Thymus (tissue), 11 donors: ENCODE results near the gene ASPM. TPM values are rescaled to one million over a fixed set of nuclear protein-coding genes. Genes with fewer than 3 reads are reported as not detected.

Source experiments
- DNase-seq, 9 donors: peaks; one replicate each; pipeline ENCODE4 v3.0.0-alpha.2; 2013; ENCODE audit warnings: low spot score in 9 of 9, low read depth in 6 of 9, missing footprints in 1 of 9
- H3K27ac ChIP-seq, 2 donors: one replicate each; pipeline ENCODE4 v1.5.1; 2013; ENCODE audit warnings: control low read depth in 1 of 2, low read depth in 1 of 2, low read length in 1 of 2, mild to moderate bottlenecking in 1 of 2, moderate library complexity in 1 of 2
- H3K27me3 ChIP-seq, 2 donors: one replicate each; pipeline ENCODE4 v1.5.1; 2013; ENCODE audit warnings: low read length in 1 of 2; ENCODE audit not compliant: control insufficient read depth in 2 of 2, insufficient read depth in 1 of 2
- H3K36me3 ChIP-seq, 2 donors: one replicate each; pipeline ENCODE4 v1.5.1; 2013; ENCODE audit warnings: low read length in 1 of 2, mild to moderate bottlenecking in 1 of 2, moderate library complexity in 1 of 2; ENCODE audit not compliant: control insufficient read depth in 2 of 2, insufficient read depth in 2 of 2
- H3K4me1 ChIP-seq, 2 donors: one replicate each; pipeline ENCODE4 v1.5.1; 2013; ENCODE audit warnings: low read length in 2 of 2; ENCODE audit not compliant: control insufficient read depth in 2 of 2, insufficient read depth in 2 of 2
- H3K4me3 ChIP-seq, 2 donors: one replicate each; pipeline ENCODE4 v1.5.1; 2013; ENCODE audit warnings: low read length in 2 of 2, control low read depth in 1 of 2, mild to moderate bottlenecking in 1 of 2
- H3K9me3 ChIP-seq, 2 donors: one replicate each; pipeline ENCODE4 v1.5.1; 2013; ENCODE audit warnings: low read length in 1 of 2, mild to moderate bottlenecking in 1 of 2; ENCODE audit not compliant: control insufficient read depth in 2 of 2, insufficient read depth in 1 of 2
- WGBS: extraction: QIAGEN DNeasy Blood & Tissue Kit; methylation state at CpG from one replicate; pipeline ENCODE4 v1.1.7; 2013; 5-methylcytosine and 5-hydroxymethylcytosine counted together
- polyA plus RNA-seq: library from polyadenylated mRNA; stranded (reverse); fragments of 200-250 nt; gene quantifications from one replicate; pipeline ENCODE4 v1.2.3, GENCODE V29; 2013
- total RNA-seq: library from RNA; stranded (reverse); fragments of 120-200 nt; gene quantifications from one replicate; pipeline ENCODE4 v1.2.4, GENCODE V29; 2013
- donor health status: healthy.

ASPM gene
- total and polyA plus RNA-seq, 2 donors, result 9.6 to 39.7 TPM

DNA sequence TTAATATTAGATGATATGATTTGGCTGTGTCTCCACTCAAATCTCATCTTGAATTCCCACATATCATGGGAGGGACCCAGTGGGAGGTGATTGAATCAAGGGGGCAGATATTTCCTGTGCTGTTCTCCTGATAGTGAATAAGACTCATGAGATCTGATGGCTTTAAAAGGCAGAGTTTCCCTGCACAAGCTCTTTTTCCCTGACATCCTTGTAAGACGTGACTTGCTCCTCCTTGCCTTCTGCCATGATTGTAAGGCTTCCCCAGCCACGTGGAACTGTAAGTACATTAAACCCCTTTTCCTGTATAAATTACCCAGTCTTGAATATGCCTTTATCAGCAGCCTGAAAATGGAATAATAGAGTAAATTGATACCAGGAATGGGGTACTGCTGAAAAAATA is 66.1 kb downstream of the ASPM start:
- Histone ChIP-seq H3K27me3 (no peaks in the 10 kb centered on the region), H3K27ac (no peak overlapping the region), H3K36me3 (peaks cover 23 to 33% of the 10 kb centered on the region in 2 donors), H3K4me1 (no peaks in the 10 kb centered on the region), H3K4me3 (no peak overlapping the region), H3K9me3 (peaks cover 10 to 16% of the 10 kb centered on the region in 2 donors)
- WGBS, result 97% methylated on average over 2 of the region's 2 CpGs
- DNase-seq, result no peak

DNA sequence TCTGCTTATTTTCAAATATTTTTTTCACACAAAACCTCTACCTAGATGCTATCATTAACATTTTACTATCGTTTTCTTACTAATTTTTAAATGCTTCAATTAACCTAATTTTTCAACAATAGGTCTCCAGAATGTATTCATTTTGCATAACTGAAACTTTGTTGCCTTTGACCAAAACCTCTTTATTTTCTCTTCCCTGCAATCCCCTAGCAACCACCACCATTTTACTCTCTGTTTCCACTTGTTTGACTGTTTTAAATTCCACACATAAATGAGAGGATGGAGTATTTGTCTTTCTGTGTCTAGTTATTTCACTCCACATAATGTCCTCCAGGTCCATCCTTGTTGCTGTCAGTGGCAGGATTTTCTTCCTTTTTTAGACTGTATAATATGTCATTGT is 69.9 kb downstream of the ASPM start:
- Histone ChIP-seq H3K9me3 (peaks cover 2 to 6% of the 10 kb centered on the region in 2 donors), H3K4me1 (no peaks in the 10 kb centered on the region), H3K27ac (no peak overlapping the region), H3K36me3 (peaks cover 0 to 2% of the 10 kb centered on the region in 2 donors), H3K4me3 (no peak overlapping the region), H3K27me3 (no peaks in the 10 kb centered on the region)
- 97% methylated on average over 1 of the region's 1 CpG for WGBS
- no peak for DNase-seq

DNA sequence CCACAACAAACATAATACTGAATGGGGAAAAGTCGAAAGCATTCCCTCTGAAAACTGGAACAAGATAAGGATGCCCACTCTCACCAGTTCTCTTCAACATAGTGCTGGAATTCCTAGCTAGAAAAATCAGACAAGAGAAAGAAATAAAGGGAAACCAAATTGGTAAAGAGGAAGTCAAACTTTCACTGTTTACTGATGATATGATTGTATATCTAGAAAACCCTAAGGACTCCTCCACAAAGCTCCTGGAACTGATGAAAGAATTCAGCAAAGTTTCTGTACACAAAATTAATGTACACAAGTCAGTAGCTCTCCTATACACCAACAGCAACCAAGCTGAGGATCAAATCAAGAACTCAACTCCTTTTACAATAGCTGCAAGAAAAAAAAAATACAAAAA is 72.5 kb downstream of the ASPM start:
- 94% methylated on average over 1 of the region's 1 CpG for WGBS
- H3K27ac ChIP-seq, result no peak overlapping the region
- H3K27me3 ChIP-seq, result no peaks in the 10 kb centered on the region
- H3K9me3 ChIP-seq, result no peaks in the 10 kb centered on the region
- no peaks in the 10 kb centered on the region for H3K36me3 ChIP-seq
- no peak overlapping the region for H3K4me3 ChIP-seq
- H3K4me1 ChIP-seq, result no peaks in the 10 kb centered on the region
- no peak for DNase-seq

DNA sequence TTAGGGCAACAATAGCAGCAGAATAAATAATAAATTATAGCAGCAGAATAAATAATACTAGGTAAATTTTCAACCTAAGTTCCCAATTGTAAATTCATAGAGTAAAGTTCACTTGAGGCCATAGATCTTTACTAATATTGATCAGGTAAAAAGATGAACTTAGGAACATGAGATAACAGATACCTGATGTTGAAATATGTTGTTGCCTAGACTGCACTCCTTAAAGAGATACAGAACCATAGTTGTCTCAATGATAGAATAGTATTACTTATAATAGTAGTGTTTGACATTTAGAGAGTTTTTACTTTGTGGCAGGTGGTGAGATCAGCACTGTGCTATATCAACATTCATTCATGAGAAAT is 79.0 kb downstream of the ASPM start:
- Histone ChIP-seq H3K27ac (no peak overlapping the region), H3K27me3 (no peaks in the 10 kb centered on the region), H3K36me3 (no peaks in the 10 kb centered on the region), H3K9me3 (no peaks in the 10 kb centered on the region), H3K4me3 (no peak overlapping the region), H3K4me1 (no peaks in the 10 kb centered on the region)
- no peak for DNase-seq

DNA sequence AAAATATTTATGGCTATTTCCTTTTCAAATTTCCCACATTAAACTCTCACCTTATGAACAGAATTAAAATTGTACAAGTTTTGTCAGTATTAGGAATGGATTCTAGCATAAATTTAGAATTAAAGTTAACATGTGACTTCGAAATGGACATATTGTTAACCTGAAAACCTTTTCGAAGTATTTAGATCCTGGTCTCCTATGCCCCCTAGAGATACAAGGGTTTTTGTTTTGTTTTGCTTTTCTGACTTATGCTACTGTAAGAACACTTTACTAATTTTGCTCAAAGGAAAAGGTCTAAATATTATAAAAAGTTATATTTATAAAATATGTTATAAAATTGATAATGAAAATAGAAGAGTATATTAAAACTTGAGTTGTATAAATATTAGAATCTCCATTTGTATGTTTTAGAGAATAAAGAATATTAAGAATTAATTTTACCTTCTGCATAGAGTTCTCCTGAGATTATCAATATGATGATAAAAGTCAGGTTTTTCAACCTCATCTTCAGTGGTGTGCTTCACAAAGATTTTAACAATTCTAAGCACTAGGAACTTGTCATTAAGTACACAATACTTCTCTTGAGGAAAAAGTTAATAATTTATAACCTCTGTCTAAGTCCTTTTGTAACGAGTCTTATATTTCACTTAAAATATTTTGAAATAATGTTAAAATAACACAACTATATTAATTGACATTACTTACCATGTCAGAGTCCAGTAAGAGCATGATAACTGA is 79.6 kb downstream of the ASPM start, which contains the start of gene F13B:
TSS of gene F13B (minus strand) at position 542 of the 738 bp plus-strand sequence. CDS start at position 505, 37 bp downstream.
- H3K9me3 ChIP-seq, result no peaks in the 10 kb centered on the region
- no peaks in the 10 kb centered on the region for H3K27me3 ChIP-seq
- no peak within 1 kb of the TSS for H3K27ac ChIP-seq
- 90% methylated on average over 3 of the region's 3 CpGs for WGBS
- H3K36me3 ChIP-seq, result no peaks in the 10 kb centered on the region
- no peak for DNase-seq
- H3K4me3 ChIP-seq, result no peak within 1 kb of the TSS
- H3K4me1 ChIP-seq, result no peaks in the 10 kb centered on the region

DNA sequence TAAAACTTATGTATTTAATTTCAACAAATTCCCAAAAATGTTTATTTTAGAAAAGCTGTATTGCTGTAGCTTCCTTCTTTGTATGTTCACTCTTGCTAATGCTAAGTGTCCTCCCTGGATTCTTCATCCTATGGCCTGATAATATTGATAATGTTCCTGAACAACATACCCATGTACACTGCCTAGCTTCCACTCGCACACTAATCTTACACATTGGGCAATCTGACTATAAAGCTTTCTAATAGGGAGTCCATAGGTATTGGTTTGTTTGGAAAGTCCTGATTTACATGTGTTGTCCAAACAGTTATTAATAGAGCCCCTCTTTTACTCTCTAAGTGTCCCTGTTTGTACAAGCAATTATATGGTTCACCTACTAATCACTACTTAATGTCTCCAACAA is 80.2 kb downstream of the ASPM start:
- H3K27ac ChIP-seq, result no peak overlapping the region
- no peak overlapping the region for H3K4me3 ChIP-seq
- H3K9me3 ChIP-seq, result no peaks in the 10 kb centered on the region
- no peaks in the 10 kb centered on the region for H3K36me3 ChIP-seq
- no peaks in the 10 kb centered on the region for H3K4me1 ChIP-seq
- no peak for DNase-seq
- WGBS, result 99% methylated on average over 1 of the region's 1 CpG
- no peaks in the 10 kb centered on the region for H3K27me3 ChIP-seq

DNA sequence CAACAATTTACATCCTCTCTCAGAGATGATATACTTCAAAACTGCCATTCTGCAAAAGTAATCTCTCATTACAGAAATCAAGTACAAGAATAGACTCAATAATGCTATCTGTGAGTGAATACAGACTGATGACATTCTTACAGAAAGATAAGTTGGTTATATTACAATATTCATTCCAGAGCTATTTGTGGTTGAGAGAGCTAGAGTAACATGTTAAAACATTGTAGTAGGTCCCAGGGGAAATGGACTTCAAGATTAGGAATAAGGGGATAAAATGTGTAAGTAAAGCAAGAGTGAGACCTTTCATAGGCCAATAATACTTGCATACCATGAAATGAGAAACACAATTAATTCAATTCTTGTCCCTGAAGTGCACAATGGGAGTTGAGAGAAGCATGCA is 80.9 kb downstream of the ASPM start:
- H3K4me3 ChIP-seq, result no peak overlapping the region
- H3K4me1 ChIP-seq, result no peaks in the 10 kb centered on the region
- no peaks in the 10 kb centered on the region for H3K27me3 ChIP-seq
- DNase-seq, result no peak
- no peak overlapping the region for H3K27ac ChIP-seq
- H3K36me3 ChIP-seq, result no peaks in the 10 kb centered on the region
- H3K9me3 ChIP-seq, result no peaks in the 10 kb centered on the region

DNA sequence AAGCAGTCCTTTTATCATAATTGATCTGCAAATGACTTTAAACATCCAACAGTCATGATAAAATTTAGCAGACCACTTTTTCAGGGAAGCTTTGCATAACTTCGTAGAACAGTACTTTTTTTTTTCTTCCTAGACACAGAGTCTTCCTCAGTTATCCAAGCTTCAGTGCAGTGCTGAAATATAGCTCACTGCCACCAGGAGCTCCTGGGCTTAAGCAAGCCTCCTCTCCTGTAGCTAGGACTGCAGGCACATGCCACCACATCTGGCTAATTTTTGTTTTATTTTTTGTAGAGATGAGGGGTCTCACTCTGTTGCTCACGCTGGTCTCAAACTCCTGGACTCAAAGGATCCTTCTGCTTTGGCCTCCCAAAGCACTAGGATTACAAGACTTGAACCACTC is 83.3 kb downstream of the ASPM start:
- no peak overlapping the region for H3K4me3 ChIP-seq
- 93% methylated on average over 2 of the region's 2 CpGs for WGBS
- H3K4me1 ChIP-seq, result no peaks in the 10 kb centered on the region
- no peaks in the 10 kb centered on the region for H3K9me3 ChIP-seq
- DNase-seq, result no peak
- no peaks in the 10 kb centered on the region for H3K36me3 ChIP-seq
- no peaks in the 10 kb centered on the region for H3K27me3 ChIP-seq
- no peak overlapping the region for H3K27ac ChIP-seq

DNA sequence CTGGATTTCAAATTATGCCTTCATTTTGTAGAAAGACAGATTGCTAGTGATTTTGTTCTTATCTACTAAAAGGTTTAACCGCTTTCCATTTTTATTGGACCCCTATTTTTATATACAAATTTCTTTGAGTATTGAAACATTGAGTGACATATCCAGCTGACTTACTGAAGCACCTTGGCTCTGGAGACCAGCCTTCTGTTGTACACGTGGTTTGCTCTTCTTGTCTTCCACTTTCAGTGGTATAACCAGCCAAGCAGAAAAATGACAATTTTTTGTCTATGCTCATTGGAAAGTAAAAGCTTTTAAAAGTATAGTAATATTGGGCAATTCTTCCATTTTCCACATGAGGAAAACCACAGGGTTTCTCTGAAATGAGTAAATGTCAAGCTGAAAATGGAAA is 83.8 kb downstream of the ASPM start:
- no peaks in the 10 kb centered on the region for H3K9me3 ChIP-seq
- no peak overlapping the region for H3K4me3 ChIP-seq
- no peaks in the 10 kb centered on the region for H3K36me3 ChIP-seq
- no peaks in the 10 kb centered on the region for H3K27me3 ChIP-seq
- DNase-seq, result no peak
- 90% methylated on average over 2 of the region's 2 CpGs for WGBS
- no peaks in the 10 kb centered on the region for H3K4me1 ChIP-seq
- H3K27ac ChIP-seq, result no peak overlapping the region
